ENCODE measurements around the gene C3orf62.
A peak's percentile ranks its signal among the peaks of the same experiment; 100 is the strongest.

Gene C3orf62

DNA sequence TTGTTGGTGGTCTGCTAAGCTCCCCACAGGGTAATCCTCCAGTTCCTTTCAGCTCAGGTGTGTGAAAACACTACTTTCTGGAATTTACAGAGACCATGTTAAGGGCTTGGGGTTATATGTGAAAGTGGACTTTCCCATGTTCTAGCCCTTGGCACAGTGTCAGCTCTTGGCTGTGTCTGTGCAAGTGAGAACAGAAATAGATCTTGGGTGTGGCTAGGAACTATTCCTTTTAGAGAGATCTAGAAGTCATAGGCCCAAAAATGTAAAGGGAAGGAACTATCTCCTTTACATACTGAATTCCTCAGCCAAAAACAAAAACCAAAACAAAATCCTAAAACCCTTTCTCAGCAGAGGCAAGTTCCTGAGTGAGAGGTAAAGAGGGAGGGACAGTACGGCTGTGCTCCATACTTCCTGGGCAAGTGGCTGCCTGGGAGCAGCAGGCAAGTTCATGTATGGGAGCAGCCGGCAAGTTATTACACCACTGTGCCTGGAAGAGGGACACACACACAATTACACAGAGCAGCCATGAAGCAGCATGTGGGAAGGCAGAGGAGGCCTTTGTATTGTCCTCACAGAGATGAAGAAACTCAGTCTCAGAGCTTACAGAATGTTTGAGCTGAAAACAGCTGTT lies 19.9 kb upstream of the C3orf62 start:
- Histone ChIP-seq H3K4me1 (ENCODE audit: control insufficient read depth, insufficient read depth, low read length) (no peaks in the 10 kb centered on the region), H3K36me3 (ENCODE audit: control insufficient read depth, insufficient read depth, low read length) (peaks cover 10% of the 10 kb centered on the region; the same call in 1 of the 2 replicates), H3K27ac (ENCODE audit: low read length) (no peak overlapping the region), H3K27me3 (ENCODE audit: control insufficient read depth, insufficient read depth, low read length) (no peaks in the 10 kb centered on the region), H3K9me3 (ENCODE audit: control insufficient read depth, insufficient read depth, low read length) (no peaks in the 10 kb centered on the region), H3K4me3 (ENCODE audit: low read length) (no peak overlapping the region)
- no peak for DNase-seq (ENCODE audit: low read depth, low spot score)
- no CpG with 5 or more reads among the region's 2 CpGs for WGBS (ENCODE audit: insufficient coverage, insufficient read length)

DNA sequence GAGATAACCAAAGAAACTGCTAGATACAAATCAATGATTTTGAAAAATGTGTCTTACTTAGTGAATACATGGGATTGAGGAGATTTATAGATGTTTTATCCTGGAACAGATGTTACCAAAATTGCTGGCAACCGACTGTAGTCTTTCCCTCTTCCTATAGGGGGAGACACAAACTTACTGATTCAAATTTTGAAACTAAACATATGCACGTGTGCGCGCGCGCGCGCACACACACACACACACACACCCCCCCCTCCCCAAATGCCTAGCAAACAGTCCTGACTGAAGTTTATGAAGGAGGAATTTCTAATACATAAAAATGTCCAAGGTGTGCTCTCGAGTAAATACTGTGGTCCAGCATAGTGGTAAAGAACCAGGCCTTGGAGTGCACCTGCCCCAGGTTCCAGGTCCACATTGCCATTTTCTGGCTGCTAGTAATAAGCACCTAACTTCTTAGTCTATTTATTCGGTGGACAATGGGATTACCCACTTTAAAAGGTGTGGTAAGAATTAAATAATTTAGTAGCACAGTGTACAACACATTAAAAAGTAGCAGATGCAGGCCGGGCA lies 18.5 kb upstream of the C3orf62 start:
- Histone ChIP-seq H3K27me3 (ENCODE audit: control insufficient read depth, insufficient read depth, low read length) (no peaks in the 10 kb centered on the region), H3K4me3 (ENCODE audit: low read length) (no peak overlapping the region), H3K27ac (ENCODE audit: low read length) (no peak overlapping the region), H3K4me1 (ENCODE audit: control insufficient read depth, insufficient read depth, low read length) (no peaks in the 10 kb centered on the region), H3K36me3 (ENCODE audit: control insufficient read depth, insufficient read depth, low read length) (peaks cover 10% of the 10 kb centered on the region; the same call in 1 of the 2 replicates), H3K9me3 (ENCODE audit: control insufficient read depth, insufficient read depth, low read length) (no peaks in the 10 kb centered on the region)
- no peak for DNase-seq (ENCODE audit: low read depth, low spot score)
- WGBS (ENCODE audit: insufficient coverage, insufficient read length): no CpG with 5 or more reads among the region's 11 CpGs

DNA sequence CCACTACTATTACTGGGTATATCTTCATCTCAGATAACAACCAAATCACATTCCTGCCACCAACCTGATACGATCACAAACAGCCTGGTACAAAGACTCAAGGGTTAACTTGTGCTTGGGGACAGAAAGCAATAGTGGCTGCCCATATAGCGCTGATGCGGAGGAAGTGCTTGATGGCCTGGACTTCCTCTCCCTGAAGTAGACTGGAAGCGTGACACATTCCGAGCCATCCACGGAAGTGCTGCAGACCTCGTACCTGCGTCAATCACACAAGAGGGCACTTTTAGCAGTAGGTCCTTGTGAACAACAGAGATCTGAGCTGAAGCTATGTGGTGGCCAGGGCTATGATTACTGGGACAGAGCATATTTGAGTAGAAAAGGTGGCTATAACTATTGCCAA lies 17.3 kb upstream of the C3orf62 start:
- DNase-seq (ENCODE audit: low read depth, low spot score): no peak
- no CpG with 5 or more reads among the region's 8 CpGs for whole genome bisulfite sequencing (ENCODE audit: insufficient coverage, insufficient read length)
- H3K36me3 ChIP-seq (ENCODE audit: control insufficient read depth, insufficient read depth, low read length): peaks cover 7% of the 10 kb centered on the region; the same call in 1 of the 2 replicates
- no peak overlapping the region for H3K27ac ChIP-seq (ENCODE audit: low read length)
- H3K4me3 ChIP-seq (ENCODE audit: low read length): no peak overlapping the region
- no peaks in the 10 kb centered on the region for H3K27me3 ChIP-seq (ENCODE audit: control insufficient read depth, insufficient read depth, low read length)
- no peaks in the 10 kb centered on the region for H3K4me1 ChIP-seq (ENCODE audit: control insufficient read depth, insufficient read depth, low read length)
- H3K9me3 ChIP-seq (ENCODE audit: control insufficient read depth, insufficient read depth, low read length): no peaks in the 10 kb centered on the region

DNA sequence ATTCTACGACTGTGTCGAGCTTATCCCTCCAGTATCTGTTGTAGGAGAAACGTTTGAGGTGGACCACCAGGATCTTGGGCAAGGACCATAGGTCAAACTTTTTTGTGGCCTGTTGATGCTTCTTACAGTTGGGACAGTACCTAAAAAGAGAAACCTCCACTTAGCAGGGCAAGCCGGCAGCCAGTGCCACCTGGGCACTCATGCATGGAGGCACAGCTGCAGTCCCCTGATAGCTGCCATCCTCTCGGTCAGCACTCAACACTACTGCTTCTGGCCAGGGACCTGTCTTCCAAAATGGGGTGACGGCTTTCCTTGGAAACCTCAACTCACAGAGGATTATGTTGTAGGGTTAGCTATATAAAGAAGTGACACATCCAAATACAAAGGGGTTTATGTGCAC lies 7.0 kb upstream of the C3orf62 start:
- Histone ChIP-seq H3K4me3 (ENCODE audit: low read length) (no peak overlapping the region), H3K4me1 (ENCODE audit: control insufficient read depth, insufficient read depth, low read length) (no peaks in the 10 kb centered on the region), H3K27ac (ENCODE audit: low read length) (no peak overlapping the region), H3K36me3 (ENCODE audit: control insufficient read depth, insufficient read depth, low read length) (peaks cover 25% of the 10 kb centered on the region), H3K27me3 (ENCODE audit: control insufficient read depth, insufficient read depth, low read length) (no peaks in the 10 kb centered on the region), H3K9me3 (ENCODE audit: control insufficient read depth, insufficient read depth, low read length) (no peaks in the 10 kb centered on the region)
- whole genome bisulfite sequencing (ENCODE audit: insufficient coverage, insufficient read length): no CpG with 5 or more reads among the region's 6 CpGs
- DNase-seq (ENCODE audit: low read depth, low spot score): no peak

DNA sequence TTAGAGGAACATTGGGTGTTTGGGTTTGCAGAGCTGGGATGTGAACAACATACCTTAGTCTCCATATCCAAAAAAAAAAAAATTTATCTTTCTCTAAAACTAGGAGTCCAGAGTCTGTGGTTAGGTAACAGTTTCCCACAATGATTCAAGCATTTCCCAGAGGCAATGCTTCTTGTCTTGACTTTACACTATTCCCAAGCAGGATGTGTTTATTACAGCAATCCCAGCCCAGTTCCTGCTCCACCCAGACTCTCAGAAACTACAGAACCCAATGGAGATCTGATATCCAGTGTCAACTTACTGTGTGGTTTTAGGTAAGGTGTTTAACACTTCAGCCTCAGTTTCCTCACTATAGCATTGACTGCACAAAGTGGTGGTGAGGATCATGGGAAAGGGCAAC lies 2.3 kb upstream of the C3orf62 start:
- Histone ChIP-seq H3K27me3 (ENCODE audit: control insufficient read depth, insufficient read depth, low read length) (no peaks in the 10 kb centered on the region; the same call in 1 of the 2 replicates), H3K36me3 (ENCODE audit: control insufficient read depth, insufficient read depth, low read length) (peaks cover 19% of the 10 kb centered on the region), H3K4me1 (ENCODE audit: control insufficient read depth, insufficient read depth, low read length) (peaks cover 2% of the 10 kb centered on the region; the same call in 1 of the 2 replicates), H3K27ac (ENCODE audit: low read length) (no peak overlapping the region), H3K4me3 (ENCODE audit: low read length) (no peak overlapping the region), H3K9me3 (ENCODE audit: control insufficient read depth, insufficient read depth, low read length) (no peaks in the 10 kb centered on the region)
- DNase-seq (ENCODE audit: low read depth, low spot score): no peak

DNA sequence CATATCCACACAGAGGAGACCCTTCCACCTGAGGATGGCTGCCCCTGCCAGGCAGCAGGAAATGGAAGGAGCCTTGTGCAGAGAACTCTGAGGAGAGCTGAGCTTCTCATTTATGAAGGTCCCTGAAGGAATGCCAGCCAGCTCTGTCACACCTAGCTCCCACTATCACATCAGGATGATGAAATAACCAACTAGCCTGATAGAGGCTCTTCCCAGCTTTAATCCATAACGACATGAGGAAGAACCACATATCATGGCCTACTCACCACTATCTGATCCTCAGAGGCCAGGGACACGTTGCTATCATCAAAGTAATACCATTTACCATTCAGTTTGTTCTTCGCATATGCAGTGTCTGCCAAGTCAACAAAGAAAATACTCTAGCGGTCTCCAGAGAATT lies 1.5 kb upstream of the C3orf62 start:
- H3K9me3 ChIP-seq (ENCODE audit: control insufficient read depth, insufficient read depth, low read length): no peaks in the 10 kb centered on the region
- no peak overlapping the region for H3K4me3 ChIP-seq (ENCODE audit: low read length)
- H3K4me1 ChIP-seq (ENCODE audit: control insufficient read depth, insufficient read depth, low read length): peaks cover 2% of the 10 kb centered on the region; the same call in 1 of the 2 replicates
- no peak overlapping the region for H3K27ac ChIP-seq (ENCODE audit: low read length)
- peaks cover 11% of the 10 kb centered on the region for H3K36me3 ChIP-seq (ENCODE audit: control insufficient read depth, insufficient read depth, low read length)
- no peaks in the 10 kb centered on the region; the same call in 1 of the 2 replicates for H3K27me3 ChIP-seq (ENCODE audit: control insufficient read depth, insufficient read depth, low read length)
- WGBS (ENCODE audit: insufficient coverage, insufficient read length): no CpG with 5 or more reads among the region's 4 CpGs
- DNase-seq (ENCODE audit: low read depth, low spot score): no peak

DNA sequence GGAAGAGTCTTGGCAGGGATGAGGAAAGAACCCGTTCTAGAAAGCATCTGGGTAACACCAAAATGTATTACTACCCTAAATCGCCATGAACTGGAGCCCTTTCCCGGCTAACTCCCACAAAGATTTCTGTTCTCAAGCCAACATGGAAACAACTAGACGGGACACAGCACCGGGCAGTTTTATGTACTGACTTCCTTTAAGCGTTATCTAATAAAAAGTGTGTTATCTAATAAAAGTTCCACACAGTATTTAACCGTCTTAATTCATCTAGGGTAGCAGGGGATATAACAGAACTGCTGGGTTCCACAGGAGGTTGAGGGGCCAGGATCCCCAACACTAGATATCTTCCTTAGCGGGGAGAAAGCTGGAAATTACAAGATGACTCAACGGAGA lies 347 bp upstream of the C3orf62 start:
- Histone ChIP-seq H3K9me3 (ENCODE audit: control insufficient read depth, insufficient read depth, low read length) (no peaks in the 10 kb centered on the region), H3K27ac (ENCODE audit: low read length) (no peak overlapping the region), H3K4me3 (ENCODE audit: low read length) (0 out of 2 replicates have a peak overlapping the region, but pooled peaks have one; percentile 29), H3K36me3 (ENCODE audit: control insufficient read depth, insufficient read depth, low read length) (peaks cover 7% of the 10 kb centered on the region), H3K27me3 (ENCODE audit: control insufficient read depth, insufficient read depth, low read length) (no peaks in the 10 kb centered on the region; the same call in 1 of the 2 replicates), H3K4me1 (ENCODE audit: control insufficient read depth, insufficient read depth, low read length) (peaks cover 2% of the 10 kb centered on the region; the same call in 1 of the 2 replicates)
- DNase-seq (ENCODE audit: low read depth, low spot score): no peak
- no CpG with 5 or more reads among the region's 9 CpGs for WGBS (ENCODE audit: insufficient coverage, insufficient read length)

DNA sequence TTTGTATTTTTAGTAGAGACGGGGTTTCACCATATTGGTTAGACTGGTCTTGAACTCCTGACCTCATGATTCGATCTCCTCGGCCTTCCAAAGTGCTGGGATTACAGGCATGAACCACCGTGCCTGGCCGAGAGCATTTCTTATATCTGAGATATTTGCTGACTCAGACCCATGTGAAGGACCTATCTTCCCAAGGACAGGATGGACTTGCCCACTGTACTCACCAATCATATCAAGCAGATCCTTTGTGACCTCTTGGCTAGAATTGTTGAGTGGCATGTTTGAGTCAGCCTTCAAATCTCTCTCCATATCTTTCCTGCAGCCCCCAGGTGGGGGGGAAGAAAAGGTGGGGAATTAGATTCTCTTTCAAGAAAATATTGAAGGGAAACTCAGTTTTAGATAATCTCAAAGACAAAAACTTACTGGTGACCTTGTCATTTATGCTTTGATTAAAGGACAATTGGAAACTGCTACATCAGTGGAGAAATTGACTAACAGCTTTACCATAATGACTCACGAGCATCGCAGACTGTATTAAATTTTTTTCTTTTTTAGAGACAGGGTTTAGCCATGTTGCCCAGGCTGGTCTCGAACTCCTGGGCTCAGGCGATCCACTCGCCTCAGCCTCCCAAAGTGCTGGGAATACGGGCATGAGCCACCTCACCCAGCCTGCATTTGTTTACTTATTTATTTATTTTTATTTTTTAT lies 3.1 kb downstream of the C3orf62 start:
- no peak for DNase-seq (ENCODE audit: low read depth, low spot score)
- WGBS (ENCODE audit: insufficient coverage, insufficient read length): no CpG with 5 or more reads among the region's 11 CpGs
- no peak overlapping the region for H3K27ac ChIP-seq (ENCODE audit: low read length)
- H3K4me1 ChIP-seq (ENCODE audit: control insufficient read depth, insufficient read depth, low read length): peaks cover 2% of the 10 kb centered on the region; the same call in 1 of the 2 replicates
- H3K4me3 ChIP-seq (ENCODE audit: low read length): no peak overlapping the region
- H3K27me3 ChIP-seq (ENCODE audit: control insufficient read depth, insufficient read depth, low read length): no peaks in the 10 kb centered on the region; the same call in 1 of the 2 replicates
- H3K9me3 ChIP-seq (ENCODE audit: control insufficient read depth, insufficient read depth, low read length): no peaks in the 10 kb centered on the region
- H3K36me3 ChIP-seq (ENCODE audit: control insufficient read depth, insufficient read depth, low read length): peaks cover 5% of the 10 kb centered on the region

DNA sequence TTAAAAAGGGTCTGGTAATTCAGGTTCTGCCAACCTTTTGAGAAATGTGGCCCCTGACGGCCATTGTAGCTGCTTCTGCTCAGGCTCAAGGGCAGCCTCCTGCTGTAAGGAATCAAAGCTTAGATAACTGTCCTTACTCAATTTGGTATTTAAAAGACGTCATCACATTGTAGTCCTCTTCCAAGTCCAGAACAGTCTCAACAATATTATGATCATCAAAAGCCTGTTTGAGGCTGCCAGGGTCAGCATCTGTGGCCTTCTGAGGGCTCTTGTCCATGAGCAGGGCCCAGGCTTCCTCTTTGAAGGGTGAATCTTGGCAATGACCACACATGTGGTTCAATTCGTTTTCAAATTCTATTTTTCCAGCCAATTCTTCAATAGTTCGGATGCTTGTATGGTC lies 6.0 kb downstream of the C3orf62 start:
- WGBS (ENCODE audit: insufficient coverage, insufficient read length): no CpG with 5 or more reads among the region's 4 CpGs
- no peaks in the 10 kb centered on the region for H3K9me3 ChIP-seq (ENCODE audit: control insufficient read depth, insufficient read depth, low read length)
- H3K27ac ChIP-seq (ENCODE audit: low read length): no peak overlapping the region
- no peaks in the 10 kb centered on the region for H3K4me1 ChIP-seq (ENCODE audit: control insufficient read depth, insufficient read depth, low read length)
- no peaks in the 10 kb centered on the region for H3K27me3 ChIP-seq (ENCODE audit: control insufficient read depth, insufficient read depth, low read length)
- no peak for DNase-seq (ENCODE audit: low read depth, low spot score)
- H3K36me3 ChIP-seq (ENCODE audit: control insufficient read depth, insufficient read depth, low read length): 0 out of 2 replicates have a peak, but pooled peaks cover 3% of the 10 kb centered on the region
- H3K4me3 ChIP-seq (ENCODE audit: low read length): no peak overlapping the region

DNA sequence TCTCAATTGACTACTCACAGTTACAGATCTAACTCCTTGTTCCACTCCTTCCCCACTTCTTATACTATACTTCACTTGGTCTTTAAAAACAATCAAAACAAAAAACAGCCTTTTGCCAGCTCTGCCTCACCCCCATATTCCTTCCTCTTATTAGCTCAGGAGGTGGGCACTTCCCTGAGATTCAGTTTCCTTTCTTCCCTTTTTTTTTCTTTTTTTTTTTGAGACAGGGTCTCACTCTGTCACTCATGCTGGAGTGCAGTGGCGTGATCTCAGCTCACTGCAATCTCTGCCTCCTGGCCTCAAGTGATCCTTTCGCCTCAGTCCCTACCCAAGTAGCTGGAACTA lies 6.9 kb downstream of the C3orf62 start:
- Histone ChIP-seq H3K36me3 (ENCODE audit: control insufficient read depth, insufficient read depth, low read length) (0 out of 2 replicates have a peak, but pooled peaks cover 3% of the 10 kb centered on the region), H3K4me3 (ENCODE audit: low read length) (no peak overlapping the region), H3K9me3 (ENCODE audit: control insufficient read depth, insufficient read depth, low read length) (no peaks in the 10 kb centered on the region), H3K27ac (ENCODE audit: low read length) (no peak overlapping the region), H3K27me3 (ENCODE audit: control insufficient read depth, insufficient read depth, low read length) (no peaks in the 10 kb centered on the region), H3K4me1 (ENCODE audit: control insufficient read depth, insufficient read depth, low read length) (no peaks in the 10 kb centered on the region)
- no peak for DNase-seq (ENCODE audit: low read depth, low spot score)
- WGBS (ENCODE audit: insufficient coverage, insufficient read length): no CpG with 5 or more reads among the region's 2 CpGs
